Right atrium auricular region (tissue), 2 donors: ENCODE results near the gene BCAP31. TPM values are rescaled to one million over a fixed set of nuclear protein-coding genes. Genes with fewer than 3 reads are reported as not detected.

Source experiments
- DNase-seq: peaks from one replicate; pipeline ENCODE4 v3.0.0-alpha.2; 2019; ENCODE audit warnings: low spot score
- H3K27ac ChIP-seq, 2 donors: fragments of 200-600 bp; sonication (generic); 1 replicate in 1 of 2; 2 replicates in 1 of 2; pipeline ENCODE4 v1.5.1; 2016 to 2019
- H3K27me3 ChIP-seq, 2 donors: fragments of 200-600 bp; sonication (generic); one replicate each; pipeline versions ENCODE4 v1.5.1 to v1.6.0; 2017 to 2019
- H3K36me3 ChIP-seq: fragments of 200-600 bp; sonication (generic); one replicate; pipeline ENCODE4 v1.5.1; 2016
- H3K4me1 ChIP-seq, 2 donors: fragments of 200-600 bp; sonication (generic); one replicate each; pipeline versions ENCODE4 v1.5.1 to v1.6.0; 2017 to 2019
- H3K4me3 ChIP-seq, 2 donors: fragments of 200-600 bp; sonication (generic); 1 replicate in 1 of 2; 2 replicates in 1 of 2; pipeline ENCODE4 v1.5.1; 2017 to 2019; ENCODE audit warnings: mild to moderate bottlenecking in 1 of 2, moderate library complexity in 1 of 2
- H3K9me3 ChIP-seq, 2 donors: fragments of 200-600 bp; sonication (generic); one replicate each; pipeline ENCODE4 v1.5.1; 2019
- CTCF ChIP-seq, 2 donors: fragments of 200-600 bp; sonication (generic); IDR thresholded peaks; one replicate each; pipeline ENCODE4 v1.5.1; 2019; ENCODE audit warnings: antibody characterized with exemption in 2 of 2
- total RNA-seq, 2 donors: library from RNA; depleted of rRNA; stranded (reverse); fragments of >200 nt; gene quantifications; one replicate each; pipeline ENCODE4 v1.1.0, GENCODE V29; 2016

BCAP31 gene
- total RNA-seq, 2 donors from 2014 or later, result 86.3 to 109 TPM

GRCh38 chrX:153741446-153741845 lies 17.3 kb upstream of the BCAP31 start:
- DNase-seq, result no peak

GRCh38 chrX:153740631-153741222 lies 16.5 kb upstream of the BCAP31 start:
- Histone ChIP-seq H3K27ac (no peak overlapping the region), H3K9me3 (no peaks in the 10 kb centered on the region), H3K4me1 (peaks cover 0 to 7% of the 10 kb centered on the region in 2 donors), H3K27me3 (no peaks in the 10 kb centered on the region), H3K4me3 (no peak overlapping the region), H3K36me3 (no peaks in the 10 kb centered on the region)
- no peak for TF ChIP-seq CTCF (IDR thresholded peaks at IDR 0.05)
- no peak for DNase-seq

More at GRCh38 chrX:153741446-153741845, 17.3 kb upstream of the BCAP31 start:
- Histone ChIP-seq H3K27me3 (no peaks in the 10 kb centered on the region), H3K4me3 (no peak overlapping the region), H3K36me3 (no peaks in the 10 kb centered on the region), H3K27ac (no peak overlapping the region), H3K4me1 (peaks cover 0 to 7% of the 10 kb centered on the region in 2 donors), H3K9me3 (no peaks in the 10 kb centered on the region)
- TF ChIP-seq CTCF (IDR thresholded peaks at IDR 0.05), result no peak

- Histone ChIP-seq H3K4me3 (no peak overlapping the region), H3K27ac (no peak overlapping the region), H3K9me3 (no peaks in the 10 kb centered on the region), H3K36me3 (no peaks in the 10 kb centered on the region), H3K4me1 (peaks cover 0 to 7% of the 10 kb centered on the region in 2 donors), H3K27me3 (no peaks in the 10 kb centered on the region)
- no peak for TF ChIP-seq CTCF (IDR thresholded peaks at IDR 0.05)
- DNase-seq, result no peak
Observed at GRCh38 chrX:153739754-153740486, 15.7 kb upstream of the BCAP31 start.

GRCh38 chrX:153738056-153738605 lies 13.9 kb upstream of the BCAP31 start:
- Histone ChIP-seq H3K36me3 (no peaks in the 10 kb centered on the region), H3K27me3 (no peaks in the 10 kb centered on the region), H3K4me3 (no peak overlapping the region), H3K4me1 (no peaks in the 10 kb centered on the region), H3K27ac (no peak overlapping the region), H3K9me3 (no peaks in the 10 kb centered on the region)
- no peak for DNase-seq
- no peak for TF ChIP-seq CTCF (IDR thresholded peaks at IDR 0.05)

GRCh38 chrX:153736871-153737441 lies 12.8 kb upstream of the BCAP31 start:
- TF ChIP-seq CTCF (IDR thresholded peaks at IDR 0.05), result no peak
- Histone ChIP-seq H3K4me3 (no peak overlapping the region), H3K36me3 (no peaks in the 10 kb centered on the region), H3K27ac (no peak overlapping the region), H3K27me3 (no peaks in the 10 kb centered on the region), H3K9me3 (peaks cover 0 to 3% of the 10 kb centered on the region in 2 donors), H3K4me1 (no peaks in the 10 kb centered on the region)
- no peak for DNase-seq
